Ishikawa (cell line): ENCODE results near the gene OR2L8.

Experiments used
- NFIC ChIP-seq: IDR thresholded peaks from 2 replicates; pipeline ENCODE4 v1.6.1; 2012
- TF ChIP-seq, protein P1 (sequence below): IDR thresholded peaks from 2 replicates; pipeline ENCODE4 v1.6.1; 2012

DNA sequence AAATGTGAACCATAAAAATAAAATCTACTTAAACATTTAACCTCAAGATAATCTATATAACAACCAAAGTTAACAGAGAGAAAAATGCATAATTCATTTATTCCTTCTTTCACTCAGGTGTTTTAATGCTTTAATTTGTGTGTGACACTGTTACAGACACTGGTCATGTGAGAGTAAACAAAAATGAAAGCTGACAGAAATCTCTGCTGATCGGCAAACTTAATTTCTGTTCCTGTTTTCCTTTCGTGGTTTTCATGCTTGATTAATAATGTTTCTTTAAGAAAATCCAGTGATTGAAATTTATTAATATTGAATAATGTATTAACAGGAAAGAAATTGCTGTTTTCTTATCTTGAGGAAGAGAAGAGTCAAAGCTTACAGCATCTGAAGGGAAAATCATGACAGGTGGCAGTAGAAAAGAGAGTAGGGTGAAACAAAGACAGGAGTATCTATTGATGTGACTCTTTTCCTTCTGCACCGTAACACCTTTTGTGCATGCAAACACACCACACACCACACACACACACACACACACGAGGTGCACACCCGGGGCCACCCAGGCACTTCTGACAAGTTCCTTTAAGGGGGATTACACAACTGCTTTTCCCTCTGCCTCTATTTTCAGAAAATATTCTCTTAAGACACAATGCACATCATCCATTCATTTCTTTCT, 18.0 kb downstream of the OR2L8 start:
- no peak for TF ChIP-seq NFIC
- TF ChIP-seq, protein P1, sequence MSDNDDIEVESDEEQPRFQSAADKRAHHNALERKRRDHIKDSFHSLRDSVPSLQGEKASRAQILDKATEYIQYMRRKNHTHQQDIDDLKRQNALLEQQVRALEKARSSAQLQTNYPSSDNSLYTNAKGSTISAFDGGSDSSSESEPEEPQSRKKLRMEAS, result no peak
